SU-DHL-6 (cell line): Measurements from ENCODE around the gene FBXO27.

Experiments used
- H2AFZ ChIP-seq: fragments of 200-600 bp; sonication (generic); 2 replicates; pipeline ENCODE4 v1.6.1; 2014; ENCODE audit warnings: low read depth, mild to moderate bottlenecking, moderate library complexity, mixed read lengths, antibody characterized with exemption, low read length; ENCODE audit not compliant: severe bottlenecking
- H3F3A ChIP-seq: fragments of 200-600 bp; shearing (Covaris generic); 2 replicates; pipeline ENCODE4 v1.6.0; 2016; ENCODE audit warnings: antibody characterized with exemption, mild to moderate bottlenecking; ENCODE audit not compliant: insufficient read depth
- H3K27ac ChIP-seq: fragments of 200-600 bp; sonication (generic); 2 replicates; pipeline ENCODE4 v1.5.1; 2016; ENCODE audit warnings: low read depth, mild to moderate bottlenecking, low read length, moderate library complexity, mixed read lengths
- H3K27me3 ChIP-seq: fragments of 200-600 bp; sonication (generic), shearing (Covaris generic); 2 replicates; pipeline ENCODE4 v1.6.0; 2014; ENCODE audit warnings: mild to moderate bottlenecking, low read length
- H3K36me3 ChIP-seq: fragments of 200-600 bp; sonication (generic); 2 replicates; pipeline ENCODE4 v1.6.1; 2014; ENCODE audit warnings: mild to moderate bottlenecking, low read length, mixed read lengths
- H3K4me2 ChIP-seq: fragments of 300-600, 200-600 bp; shearing (Covaris generic), sonication (generic); 2 replicates; pipeline ENCODE4 v1.6.0; 2014; ENCODE audit warnings: low read length, low read depth, mild to moderate bottlenecking; ENCODE audit not compliant: poor library complexity, severe bottlenecking
- H3K4me3 ChIP-seq: fragments of 200-600 bp; sonication (generic); 2 replicates; pipeline ENCODE4 v1.5.1; 2014; ENCODE audit warnings: antibody characterized with exemption, low read length, mild to moderate bottlenecking, mixed read lengths; ENCODE audit not compliant: insufficient read depth, poor library complexity, severe bottlenecking
- H3K79me2 ChIP-seq: fragments of 200-600 bp; sonication (generic); 2 replicates; pipeline ENCODE4 v1.6.1; 2014; ENCODE audit warnings: mild to moderate bottlenecking, low read length, moderate library complexity; ENCODE audit not compliant: insufficient read depth
- H3K9ac ChIP-seq: fragments of 200-600 bp; sonication (generic); 2 replicates; pipeline ENCODE4 v1.7.0; 2014; ENCODE audit warnings: mild to moderate bottlenecking, low read length
- H3K9me2 ChIP-seq: fragments of 200-600 bp; sonication (generic); replicated peaks from 2 replicates; pipeline ENCODE4 v1.6.1; 2014; ENCODE audit warnings: low read length; ENCODE audit not compliant: insufficient read depth
- H3K9me3 ChIP-seq: fragments of 200-600 bp; sonication (generic); 2 replicates; pipeline ENCODE4 v1.6.1; 2014; ENCODE audit warnings: low read length, mixed read lengths; ENCODE audit not compliant: insufficient read depth
- H4K20me1 ChIP-seq: fragments of 200-600 bp; sonication (generic); 2 replicates; pipeline ENCODE4 v1.6.1; 2014; ENCODE audit warnings: low read depth, mild to moderate bottlenecking, antibody characterized with exemption, low read length, moderate library complexity, mixed read lengths
- EZH2phosphoT487 ChIP-seq: fragments of 200-600 bp; sonication (generic), shearing (Covaris generic); conservative IDR thresholded peaks from 2 replicates; pipeline ENCODE4 v1.6.1; 2018; ENCODE audit warnings: mild to moderate bottlenecking, antibody characterized with exemption, low read length, moderate library complexity, mixed read lengths
- TF ChIP-seq, protein P1 (sequence below): fragments of 200-600 bp; sonication (generic); IDR thresholded peaks from one replicate; pipeline ENCODE4 v1.5.1; 2017; ENCODE audit warnings: antibody characterized with exemption, mild to moderate bottlenecking, low read length, moderate library complexity; ENCODE audit not compliant: insufficient read depth, poor library complexity, severe bottlenecking

The FBXO27 gene

DNA sequence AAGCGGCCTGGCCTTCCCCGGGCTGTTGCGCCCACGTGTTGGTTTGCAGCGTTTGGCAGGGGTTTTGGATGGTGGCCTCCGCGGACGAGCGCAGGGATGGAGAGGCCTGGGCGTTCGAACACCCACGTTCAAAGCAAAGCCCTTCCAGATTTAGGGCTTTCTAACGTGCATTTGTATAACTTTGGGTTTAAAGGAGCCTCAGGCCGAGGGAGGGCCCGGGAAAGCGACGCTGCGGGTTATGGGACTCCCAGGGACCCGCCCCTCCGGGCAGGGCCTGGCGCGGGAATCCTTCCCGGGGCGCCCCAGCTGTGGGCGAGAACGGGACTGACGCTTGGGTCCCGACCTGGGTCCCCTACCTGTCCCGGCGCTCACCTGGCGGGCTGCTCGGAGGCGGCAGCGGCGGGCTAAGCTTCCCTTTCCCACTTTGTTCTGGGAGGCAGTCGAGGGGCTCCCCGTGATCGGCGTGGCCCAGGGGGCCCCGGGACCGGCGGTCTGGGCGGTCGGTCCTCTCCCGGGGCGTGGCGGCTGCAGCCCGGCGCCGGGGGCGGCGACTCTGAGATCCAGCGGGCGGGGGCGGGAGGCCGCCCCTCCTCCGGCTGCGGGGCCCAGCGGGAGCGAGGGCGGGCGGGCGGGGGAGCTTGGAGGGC is 57.0 kb downstream of the FBXO27 start, which contains the start of gene FBXO17:
Gene FBXO17, minus strand, starts transcription at position 529 of the 647 bp plus-strand sequence. CDS start 25,423 bp downstream, outside the sequence.
- TF ChIP-seq, protein P1, sequence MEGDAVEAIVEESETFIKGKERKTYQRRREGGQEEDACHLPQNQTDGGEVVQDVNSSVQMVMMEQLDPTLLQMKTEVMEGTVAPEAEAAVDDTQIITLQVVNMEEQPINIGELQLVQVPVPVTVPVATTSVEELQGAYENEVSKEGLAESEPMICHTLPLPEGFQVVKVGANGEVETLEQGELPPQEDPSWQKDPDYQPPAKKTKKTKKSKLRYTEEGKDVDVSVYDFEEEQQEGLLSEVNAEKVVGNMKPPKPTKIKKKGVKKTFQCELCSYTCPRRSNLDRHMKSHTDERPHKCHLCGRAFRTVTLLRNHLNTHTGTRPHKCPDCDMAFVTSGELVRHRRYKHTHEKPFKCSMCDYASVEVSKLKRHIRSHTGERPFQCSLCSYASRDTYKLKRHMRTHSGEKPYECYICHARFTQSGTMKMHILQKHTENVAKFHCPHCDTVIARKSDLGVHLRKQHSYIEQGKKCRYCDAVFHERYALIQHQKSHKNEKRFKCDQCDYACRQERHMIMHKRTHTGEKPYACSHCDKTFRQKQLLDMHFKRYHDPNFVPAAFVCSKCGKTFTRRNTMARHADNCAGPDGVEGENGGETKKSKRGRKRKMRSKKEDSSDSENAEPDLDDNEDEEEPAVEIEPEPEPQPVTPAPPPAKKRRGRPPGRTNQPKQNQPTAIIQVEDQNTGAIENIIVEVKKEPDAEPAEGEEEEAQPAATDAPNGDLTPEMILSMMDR: no peak
- no peak for TF ChIP-seq EZH2phosphoT487
- no peaks in the 10 kb centered on the region for H3K36me3 ChIP-seq
- H3K79me2 ChIP-seq: no peaks in the 10 kb centered on the region
- no peak within 1 kb of the TSS for H3K4me3 ChIP-seq
- peaks cover 6% of the 10 kb centered on the region; the same call in 1 of the 2 replicates for H3K9me3 ChIP-seq
- H4K20me1 ChIP-seq: no peaks in the 10 kb centered on the region
- H3F3A ChIP-seq: no peaks in the 10 kb centered on the region
- H3K27me3 ChIP-seq: no peaks in the 10 kb centered on the region
- H3K27ac ChIP-seq: no peak within 1 kb of the TSS
- no peak within 1 kb of the TSS for H3K4me2 ChIP-seq
- no peak within 1 kb of the TSS for H3K9ac ChIP-seq
- H2AFZ ChIP-seq: no peak within 1 kb of the TSS
- H3K9me2 ChIP-seq: no peaks in the 10 kb centered on the region

DNA sequence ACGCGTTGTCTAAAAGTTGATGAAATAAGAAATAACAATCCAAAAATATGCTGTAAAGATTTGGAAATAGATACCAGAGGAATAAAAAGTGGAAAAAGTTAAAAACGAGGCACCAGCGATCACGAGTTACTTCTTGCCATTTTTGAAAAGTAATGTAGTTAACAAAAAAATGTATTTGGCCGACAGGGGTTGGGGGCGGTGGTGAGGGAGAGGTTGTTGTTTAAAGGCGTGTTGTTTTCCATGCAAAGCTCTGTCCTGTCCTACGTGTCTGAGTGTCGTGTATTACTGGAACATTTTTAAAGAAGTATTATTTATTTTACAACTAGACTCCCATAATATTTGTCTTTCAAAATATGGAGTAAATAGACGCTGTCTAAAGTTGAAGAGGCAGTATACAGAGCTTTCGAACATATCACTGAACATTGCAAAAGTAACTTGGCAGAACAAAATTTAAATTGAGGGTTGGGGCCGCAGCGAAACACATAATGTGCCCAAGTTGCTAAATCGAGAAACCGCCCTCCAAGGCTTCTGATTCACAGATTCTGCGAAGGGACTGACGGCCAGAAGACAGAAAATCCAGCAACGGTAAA is 57.6 kb downstream of the FBXO27 start:
- Histone ChIP-seq H3K4me3 (no peak overlapping the region), H2AFZ (no peak overlapping the region), H3K4me2 (no peak overlapping the region), H3K9ac (no peak overlapping the region), H3K9me2 (no peaks in the 10 kb centered on the region), H3K79me2 (no peaks in the 10 kb centered on the region), H3K27me3 (no peaks in the 10 kb centered on the region), H3F3A (no peaks in the 10 kb centered on the region), H3K9me3 (peaks cover under 1% of the 10 kb centered on the region; the same call in 1 of the 2 replicates), H3K27ac (no peak overlapping the region), H3K36me3 (no peaks in the 10 kb centered on the region), H4K20me1 (no peaks in the 10 kb centered on the region)
- TF ChIP-seq, protein P1: no peak
- TF ChIP-seq EZH2phosphoT487: no peak
